ENCODE data around the gene MGAT4A.

Gene MGAT4A

GRCh38 chr2:98709535-98709934 lies 21.4 kb downstream of the MGAT4A start:
- Histone ChIP-seq H3K9me3 (replicated peaks in 1 of 11) (no peaks in the 10 kb centered on the region), H4K20me1 (peaks cover 0 to 100% (median 6%) of the 10 kb centered on the region in 11 experiments; a peak in 9 of 22 replicates), H3K4me3 (no peak overlapping the region), H3K36me3 (peaks cover 0 to 71% (median 0%) of the 10 kb centered on the region in 11 experiments; a peak in 8 of 22 replicates), H3K27me3 (no peaks in the 10 kb centered on the region), H3K9ac (no peak overlapping the region), H3K27ac (no peak overlapping the region), H3K4me1 (peaks cover 17 to 74% (median 36%) of the 10 kb centered on the region in 10 experiments), H3K4me2 (peak overlapping the region in 7 of 11 experiments; percentile 10 to 91 (median 48); a peak in 13 of 22 replicates)
- no peak for TF ChIP-seq Cebpa-rat (IDR thresholded peaks at IDR 0.05)

- Histone ChIP-seq H3K9me3 (replicated peaks in 1 of 11) (no peaks in the 10 kb centered on the region), H3K27ac (no peak overlapping the region), H3K27me3 (no peaks in the 10 kb centered on the region), H3K4me3 (no peak overlapping the region), H3K9ac (no peak overlapping the region), H3K4me2 (peak overlapping the region in 8 of 11 experiments; percentile 1 to 91 (median 36); a peak in 14 of 22 replicates), H4K20me1 (peaks cover 0 to 100% (median 12%) of the 10 kb centered on the region in 11 experiments; a peak in 9 of 22 replicates), H3K4me1 (peaks cover 17 to 74% (median 32%) of the 10 kb centered on the region in 10 experiments), H3K36me3 (peaks cover 0 to 71% (median 0%) of the 10 kb centered on the region in 11 experiments; a peak in 8 of 22 replicates)
- TF ChIP-seq Cebpa-rat (IDR thresholded peaks at IDR 0.05) = no peak
These were observed 22.3 kb downstream of the MGAT4A start for GRCh38 chr2:98708396-98709186.

DNA sequence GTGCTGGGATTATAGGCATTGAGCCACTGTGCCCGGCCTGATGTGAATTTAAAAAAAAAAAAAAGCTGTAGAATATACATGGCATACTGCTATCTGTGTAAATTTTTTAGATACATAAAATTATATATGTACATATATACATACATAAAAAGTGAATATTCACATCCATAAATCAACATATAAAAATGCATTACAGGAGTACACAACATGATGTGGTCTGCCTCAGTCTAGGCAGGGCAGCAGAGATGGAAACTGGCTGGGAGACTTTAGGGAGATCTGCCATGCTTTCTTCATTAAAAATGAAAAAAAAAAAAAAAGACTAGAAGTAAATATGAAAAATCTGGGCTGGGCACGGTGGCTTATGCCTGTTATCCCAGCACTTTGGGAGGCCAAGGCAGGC lies 24.3 kb downstream of the MGAT4A start:
- Histone ChIP-seq H3K9ac (no peak overlapping the region), H3K9me3 (replicated peaks in 1 of 11) (no peaks in the 10 kb centered on the region), H3K27ac (no peak overlapping the region), H3K36me3 (peaks cover 0 to 66% (median 0%) of the 10 kb centered on the region in 11 experiments; a peak in 8 of 22 replicates), H3K27me3 (no peaks in the 10 kb centered on the region), H3K4me1 (peaks cover 34 to 75% (median 46%) of the 10 kb centered on the region in 10 experiments), H3K4me3 (no peak overlapping the region), H3K4me2 (no peak overlapping the region), H4K20me1 (peaks cover 0 to 100% (median 22%) of the 10 kb centered on the region in 11 experiments; a peak in 13 of 22 replicates)
- TF ChIP-seq Cebpa-rat (IDR thresholded peaks at IDR 0.05) = no peak

DNA sequence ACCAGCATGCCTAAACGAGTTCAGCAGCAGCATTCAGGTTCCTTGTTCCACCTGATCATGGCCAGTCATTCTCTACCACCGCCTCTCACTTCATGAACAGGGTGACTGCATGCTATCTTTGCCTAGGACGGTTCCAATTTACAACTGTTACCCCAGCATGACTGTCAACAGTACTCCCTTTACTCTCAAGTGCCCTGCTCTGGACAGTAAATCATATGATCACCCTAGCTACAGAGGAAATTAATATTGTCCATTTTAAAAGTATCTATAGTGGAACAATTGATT lies 25.7 kb downstream of the MGAT4A start:
- TF ChIP-seq Cebpa-rat (IDR thresholded peaks at IDR 0.05) = no peak
- Histone ChIP-seq H4K20me1 (peaks cover 0 to 100% (median 22%) of the 10 kb centered on the region in 11 experiments; a peak in 13 of 22 replicates), H3K27me3 (no peaks in the 10 kb centered on the region), H3K4me3 (no peak overlapping the region), H3K4me1 (peaks cover 24 to 70% (median 33%) of the 10 kb centered on the region in 10 experiments; a peak in 19 of 20 replicates), H3K9ac (no peak overlapping the region), H3K9me3 (replicated peaks in 1 of 11) (no peaks in the 10 kb centered on the region), H3K27ac (no peak overlapping the region), H3K4me2 (no peak overlapping the region), H3K36me3 (peaks cover 0 to 78% (median 0%) of the 10 kb centered on the region in 11 experiments; a peak in 8 of 22 replicates)

DNA sequence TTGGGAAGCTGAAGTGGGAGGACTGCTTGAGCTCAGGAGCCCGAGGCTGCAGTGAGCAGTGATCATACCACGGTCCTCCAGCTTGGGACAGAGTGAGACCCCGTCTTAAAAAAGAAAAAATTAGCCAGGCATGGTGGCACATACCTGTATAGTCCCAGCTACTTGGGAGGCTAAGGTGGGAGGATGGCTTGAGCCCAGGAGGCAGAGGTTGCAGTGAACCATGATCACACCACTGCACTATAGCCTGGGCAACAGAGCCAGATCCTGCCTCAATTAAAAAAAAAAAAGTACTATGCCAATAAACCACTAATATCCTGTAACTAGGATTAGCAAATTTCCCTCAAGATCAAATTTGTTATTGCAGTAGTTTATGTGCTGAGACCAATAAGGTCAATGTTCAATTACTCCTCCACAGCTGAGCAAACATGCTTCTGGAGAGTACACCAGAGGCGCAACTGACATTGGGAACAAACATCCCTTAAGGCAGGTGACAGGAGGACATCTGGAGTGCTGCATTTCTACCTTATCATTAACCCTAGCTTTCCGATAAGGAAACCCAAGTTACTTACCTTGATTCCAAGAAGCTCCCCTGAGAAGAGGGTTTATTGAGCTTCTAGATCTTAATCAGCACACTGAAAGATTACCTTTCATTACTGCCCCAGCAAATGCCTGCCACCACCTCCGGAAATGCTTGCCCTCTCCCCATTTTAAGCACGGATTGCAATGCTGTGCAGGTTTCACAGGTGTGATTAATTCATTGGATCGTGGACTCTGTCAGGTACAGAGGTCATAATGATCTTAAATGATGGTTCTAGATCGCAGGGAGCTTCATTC lies 26.2 kb downstream of the MGAT4A start:
- H3K4me2 ChIP-seq = peak overlapping the region in 3 of 11 experiments; percentile 27 to 68 (median 47); a peak in 5 of 22 replicates
- peak overlapping the region in 2 of 11 experiments; percentile 17 to 45; a peak in 1 of 22 replicates for H3K9ac ChIP-seq
- peaks cover 24 to 64% (median 31%) of the 10 kb centered on the region in 10 experiments; a peak in 19 of 20 replicates for H3K4me1 ChIP-seq
- no peak for TF ChIP-seq Cebpa-rat (IDR thresholded peaks at IDR 0.05)
- no peaks in the 10 kb centered on the region for H3K27me3 ChIP-seq
- no peak overlapping the region for H3K27ac ChIP-seq
- H4K20me1 ChIP-seq = peaks cover 0 to 100% (median 22%) of the 10 kb centered on the region in 11 experiments; a peak in 13 of 22 replicates
- peaks cover 0 to 82% (median 0%) of the 10 kb centered on the region in 11 experiments; a peak in 8 of 22 replicates for H3K36me3 ChIP-seq
- H3K9me3 ChIP-seq (replicated peaks in 1 of 11) = no peaks in the 10 kb centered on the region
- H3K4me3 ChIP-seq = no peak overlapping the region

GRCh38 chr2:98703738-98704137 lies 27.2 kb downstream of the MGAT4A start:
- Histone ChIP-seq H3K27ac (no peak overlapping the region), H4K20me1 (peaks cover 0 to 100% (median 22%) of the 10 kb centered on the region in 11 experiments; a peak in 13 of 22 replicates), H3K4me3 (no peak overlapping the region), H3K27me3 (no peaks in the 10 kb centered on the region), H3K9ac (peak overlapping the region in 2 of 11 experiments; percentile 22 to 45; a peak in 1 of 22 replicates), H3K4me2 (peak overlapping the region in 5 of 11 experiments; percentile 9 to 68 (median 27); a peak in 10 of 22 replicates), H3K36me3 (peaks cover 0 to 88% (median 0%) of the 10 kb centered on the region in 11 experiments; a peak in 8 of 22 replicates), H3K9me3 (replicated peaks in 1 of 11) (no peaks in the 10 kb centered on the region), H3K4me1 (peaks cover 15 to 61% (median 22%) of the 10 kb centered on the region in 10 experiments; a peak in 19 of 20 replicates)
- no peak for TF ChIP-seq Cebpa-rat (IDR thresholded peaks at IDR 0.05)

- H3K27ac ChIP-seq = no peak overlapping the region
- TF ChIP-seq Cebpa-rat (IDR thresholded peaks at IDR 0.05) = no peak
- H3K4me2 ChIP-seq = peak overlapping the region in 10 of 11 experiments; percentile 4 to 68 (median 14); a peak in 13 of 22 replicates
- no peak overlapping the region for H3K4me3 ChIP-seq
- H3K36me3 ChIP-seq = peaks cover 0 to 88% (median 0%) of the 10 kb centered on the region in 11 experiments; a peak in 8 of 22 replicates
- H3K4me1 ChIP-seq = peaks cover 13 to 61% (median 20%) of the 10 kb centered on the region in 10 experiments; a peak in 19 of 20 replicates
- H3K9me3 ChIP-seq (replicated peaks in 1 of 11) = no peaks in the 10 kb centered on the region
- peaks cover 0 to 100% (median 21%) of the 10 kb centered on the region in 11 experiments; a peak in 13 of 22 replicates for H4K20me1 ChIP-seq
- no peaks in the 10 kb centered on the region for H3K27me3 ChIP-seq
- H3K9ac ChIP-seq = peak overlapping the region in 1 of 11 experiments; percentile 22; a peak in 2 of 22 replicates
These were observed 27.9 kb downstream of the MGAT4A start for GRCh38 chr2:98702858-98703620.
